Neutrophil (primary cell): ENCODE data around the gene ARID3B.

Experiments used
- H3K27ac ChIP-seq: fragments of 200-600 bp; sonication (generic); 2 replicates; pipeline ENCODE4 v1.5.1; 2016; ENCODE audit warnings: mild to moderate bottlenecking, moderate library complexity
- H3K27me3 ChIP-seq: fragments of 200-600 bp; sonication (generic); 2 replicates; pipeline ENCODE4 v1.6.0; 2016; ENCODE audit warnings: mild to moderate bottlenecking
- H3K36me3 ChIP-seq: fragments of 200-600 bp; sonication (generic); 2 replicates; pipeline ENCODE4 v1.5.1; 2017
- H3K4me1 ChIP-seq, 2 experiments: fragments of 200-600 bp in 1 of 2; sonication (generic) in 1 of 2; 1 replicate in 1 of 2; 2 replicates in 1 of 2; pipeline versions ENCODE4 v1.5.1 to v1.6.1; 2013 to 2016; ENCODE audit warnings: low read depth in 1 of 2, low read length in 1 of 2, mild to moderate bottlenecking in 1 of 2, moderate library complexity in 1 of 2; ENCODE audit not compliant: control insufficient read depth in 1 of 2, insufficient read depth in 1 of 2
- H3K4me3 ChIP-seq, 2 experiments: fragments of 200-600 bp in 1 of 2; sonication (generic) in 1 of 2; 1 replicate in 1 of 2; 2 replicates in 1 of 2; pipeline ENCODE4 v1.5.1; 2013 to 2016; ENCODE audit warnings: low read depth in 1 of 2, low read length in 1 of 2, mild to moderate bottlenecking in 1 of 2, moderate library complexity in 1 of 2
- H3K9me3 ChIP-seq: fragments of 200-600 bp; sonication (generic); 2 replicates; pipeline ENCODE4 v1.5.1; 2016
- TF ChIP-seq, protein P1 (sequence below): fragments of 200-600 bp; sonication (generic); IDR thresholded peaks from 2 replicates; pipeline ENCODE4 v1.5.1; 2016; ENCODE audit warnings: antibody characterized with exemption

Gene ARID3B

DNA sequence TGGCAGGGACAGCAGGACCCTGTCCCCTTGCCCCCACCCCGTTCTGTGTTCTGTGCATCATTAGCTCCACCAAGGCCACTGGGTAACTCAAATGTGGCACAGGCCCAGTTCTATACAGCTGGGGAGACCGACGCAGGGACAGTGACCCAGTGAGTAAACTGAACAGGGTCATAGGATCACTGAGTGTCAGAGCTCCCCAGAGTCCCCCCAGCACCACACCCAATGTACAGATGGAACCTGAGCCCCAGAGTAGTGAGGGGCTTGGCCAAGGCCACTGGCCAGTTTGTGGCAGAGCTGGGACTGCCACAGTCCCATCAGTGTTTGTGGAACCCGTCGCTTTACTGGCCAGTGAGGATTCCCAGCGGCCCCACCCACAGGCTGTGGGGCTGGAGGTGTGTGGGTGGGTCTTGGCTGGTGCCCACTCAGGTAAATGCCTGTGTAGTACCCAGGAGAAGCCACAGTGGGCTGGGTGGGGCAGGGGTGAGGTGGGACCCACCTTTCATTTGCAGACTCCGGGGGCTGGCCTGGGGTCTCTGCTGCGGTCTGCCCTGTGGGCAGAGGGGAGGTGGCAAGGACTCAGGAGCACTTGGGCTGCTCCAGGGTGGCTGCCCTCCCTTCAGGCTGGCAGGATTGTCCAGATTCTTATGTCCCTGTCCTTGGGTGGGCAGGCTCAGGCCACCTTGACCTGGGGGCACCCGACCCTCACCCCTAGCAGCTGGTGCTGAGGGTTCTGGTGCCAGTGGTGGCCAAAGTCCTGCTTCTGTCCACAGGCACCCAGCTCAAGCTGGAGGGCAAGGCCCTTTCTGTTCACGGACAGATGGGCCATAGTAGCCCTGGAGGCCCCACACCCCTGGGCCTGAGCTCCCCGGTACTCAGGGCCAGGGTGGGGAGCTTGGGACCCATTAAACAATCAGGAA is 63.0 kb downstream of the ARID3B start:
- Histone ChIP-seq H3K9me3 (no peaks in the 10 kb centered on the region), H3K4me3 (no peak overlapping the region), H3K27ac (no peak overlapping the region), H3K36me3 (no peaks in the 10 kb centered on the region), H3K27me3 (no peaks in the 10 kb centered on the region), H3K4me1 (peaks cover 1 to 2% of the 10 kb centered on the region in 2 experiments)
- TF ChIP-seq, protein P1, sequence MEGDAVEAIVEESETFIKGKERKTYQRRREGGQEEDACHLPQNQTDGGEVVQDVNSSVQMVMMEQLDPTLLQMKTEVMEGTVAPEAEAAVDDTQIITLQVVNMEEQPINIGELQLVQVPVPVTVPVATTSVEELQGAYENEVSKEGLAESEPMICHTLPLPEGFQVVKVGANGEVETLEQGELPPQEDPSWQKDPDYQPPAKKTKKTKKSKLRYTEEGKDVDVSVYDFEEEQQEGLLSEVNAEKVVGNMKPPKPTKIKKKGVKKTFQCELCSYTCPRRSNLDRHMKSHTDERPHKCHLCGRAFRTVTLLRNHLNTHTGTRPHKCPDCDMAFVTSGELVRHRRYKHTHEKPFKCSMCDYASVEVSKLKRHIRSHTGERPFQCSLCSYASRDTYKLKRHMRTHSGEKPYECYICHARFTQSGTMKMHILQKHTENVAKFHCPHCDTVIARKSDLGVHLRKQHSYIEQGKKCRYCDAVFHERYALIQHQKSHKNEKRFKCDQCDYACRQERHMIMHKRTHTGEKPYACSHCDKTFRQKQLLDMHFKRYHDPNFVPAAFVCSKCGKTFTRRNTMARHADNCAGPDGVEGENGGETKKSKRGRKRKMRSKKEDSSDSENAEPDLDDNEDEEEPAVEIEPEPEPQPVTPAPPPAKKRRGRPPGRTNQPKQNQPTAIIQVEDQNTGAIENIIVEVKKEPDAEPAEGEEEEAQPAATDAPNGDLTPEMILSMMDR = no peak

DNA sequence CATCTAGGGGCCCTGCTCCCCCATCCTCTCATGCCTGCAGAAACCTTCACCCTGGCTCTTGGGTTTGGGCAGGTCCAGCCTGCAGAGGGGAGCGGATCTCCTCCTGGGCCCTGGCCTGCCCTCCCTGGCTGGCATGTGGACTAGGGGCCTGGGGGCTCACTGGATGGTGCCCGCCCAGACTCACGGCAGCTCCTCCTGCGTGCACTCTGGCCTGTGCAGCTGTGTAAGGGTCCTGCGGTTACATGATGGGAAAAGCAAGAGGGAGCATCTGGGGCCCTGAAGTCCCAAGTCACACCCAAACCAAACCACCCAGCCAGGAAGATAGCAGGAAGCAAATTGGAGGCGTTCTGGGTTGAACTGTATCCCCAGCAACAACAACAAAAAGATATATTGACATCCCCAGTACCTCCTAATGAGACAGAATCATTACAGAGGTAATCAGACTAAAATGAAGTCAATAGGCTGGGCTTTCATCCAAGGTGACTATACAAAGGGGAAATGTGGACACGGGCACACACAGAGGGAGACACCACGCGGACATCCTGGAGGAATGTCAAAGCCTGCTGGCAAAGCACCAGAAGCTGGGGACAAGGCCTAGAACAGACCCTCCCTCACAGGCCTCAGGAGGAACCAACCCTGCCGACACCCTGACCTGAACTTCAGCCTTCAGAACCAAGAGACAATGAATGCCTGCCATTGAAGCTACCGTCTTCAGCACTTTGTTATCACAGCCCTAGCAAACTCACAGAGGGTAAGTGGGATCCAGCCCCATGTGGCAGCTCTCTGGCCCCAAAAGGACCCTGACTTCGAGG is 64.2 kb downstream of the ARID3B start:
- H3K36me3 ChIP-seq = no peaks in the 10 kb centered on the region
- TF ChIP-seq, protein P1 = no peak
- no peaks in the 10 kb centered on the region for H3K4me1 ChIP-seq
- H3K9me3 ChIP-seq = no peaks in the 10 kb centered on the region
- no peak overlapping the region for H3K27ac ChIP-seq
- no peaks in the 10 kb centered on the region for H3K27me3 ChIP-seq
- no peak overlapping the region for H3K4me3 ChIP-seq

DNA sequence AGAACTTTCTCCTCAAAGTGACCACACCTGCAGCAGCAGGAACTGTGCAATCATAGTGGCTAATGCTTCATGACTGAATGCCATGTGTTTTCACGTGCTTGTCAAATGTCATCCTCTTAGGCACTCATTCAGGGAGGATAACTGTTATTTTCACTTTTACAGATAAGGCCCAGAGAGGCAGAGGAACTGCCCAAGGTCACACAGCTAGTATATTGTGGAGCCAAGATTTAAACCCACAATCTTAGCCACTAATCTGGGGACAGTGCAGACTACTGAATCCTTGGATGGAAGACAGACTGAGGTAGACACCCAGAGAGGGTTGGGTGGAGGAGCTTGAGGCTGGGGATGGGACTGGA is 64.8 kb downstream of the ARID3B start:
- Histone ChIP-seq H3K4me3 (no peak overlapping the region), H3K36me3 (no peaks in the 10 kb centered on the region), H3K9me3 (no peaks in the 10 kb centered on the region), H3K27ac (no peak overlapping the region), H3K4me1 (no peaks in the 10 kb centered on the region), H3K27me3 (no peaks in the 10 kb centered on the region)
- TF ChIP-seq, protein P1 = no peak

DNA sequence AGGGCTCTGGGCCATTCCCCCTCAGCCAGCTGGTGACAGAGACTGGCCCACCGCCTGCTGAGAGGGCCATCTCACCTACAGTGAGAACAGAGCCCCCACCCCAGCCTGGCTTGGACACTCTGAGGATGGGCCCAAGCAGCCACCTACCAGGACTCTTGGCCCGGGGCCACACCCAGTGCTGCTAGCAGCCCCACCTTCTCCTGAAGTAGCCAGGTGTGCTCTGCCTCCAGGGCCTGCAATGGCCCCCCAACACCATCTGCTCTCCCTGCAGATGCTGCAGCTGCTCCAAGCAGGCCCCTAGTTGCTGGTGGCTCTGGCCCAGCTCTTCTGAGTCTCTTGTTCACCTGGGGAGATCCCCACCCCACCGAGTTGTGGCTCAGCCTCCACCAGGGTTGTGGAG is 67.8 kb downstream of the ARID3B start:
- TF ChIP-seq, protein P1 = no peak
- no peaks in the 10 kb centered on the region for H3K4me1 ChIP-seq
- H3K36me3 ChIP-seq = no peaks in the 10 kb centered on the region
- H3K9me3 ChIP-seq = no peaks in the 10 kb centered on the region
- H3K27ac ChIP-seq = no peak overlapping the region
- no peaks in the 10 kb centered on the region for H3K27me3 ChIP-seq
- no peak overlapping the region for H3K4me3 ChIP-seq

DNA sequence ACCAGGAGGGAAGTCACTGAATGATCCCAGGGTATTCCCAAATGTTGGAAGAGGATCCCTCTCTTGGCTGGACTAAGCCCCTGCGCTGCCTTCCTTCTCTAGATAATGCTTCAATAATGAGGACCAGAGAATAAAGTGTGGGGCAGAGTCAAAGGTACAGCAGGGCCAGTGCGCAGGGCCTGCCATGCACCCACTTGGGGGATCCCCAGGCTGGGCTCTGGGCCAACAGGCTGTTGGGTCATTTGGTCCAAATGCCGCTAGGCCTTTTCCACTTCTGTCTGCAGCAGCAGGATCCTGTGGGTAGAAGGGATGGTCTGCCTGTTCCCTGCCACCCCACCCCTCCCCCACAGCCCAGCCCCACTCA is 68.9 kb downstream of the ARID3B start:
- H3K9me3 ChIP-seq = no peaks in the 10 kb centered on the region
- H3K4me3 ChIP-seq = no peak overlapping the region
- TF ChIP-seq, protein P1 = no peak
- peaks cover 3 to 5% of the 10 kb centered on the region in 2 experiments for H3K4me1 ChIP-seq
- no peaks in the 10 kb centered on the region for H3K27me3 ChIP-seq
- H3K27ac ChIP-seq = no peak overlapping the region
- H3K36me3 ChIP-seq = no peaks in the 10 kb centered on the region
